ENCODE results near the gene RLBP1.

Gene RLBP1

DNA sequence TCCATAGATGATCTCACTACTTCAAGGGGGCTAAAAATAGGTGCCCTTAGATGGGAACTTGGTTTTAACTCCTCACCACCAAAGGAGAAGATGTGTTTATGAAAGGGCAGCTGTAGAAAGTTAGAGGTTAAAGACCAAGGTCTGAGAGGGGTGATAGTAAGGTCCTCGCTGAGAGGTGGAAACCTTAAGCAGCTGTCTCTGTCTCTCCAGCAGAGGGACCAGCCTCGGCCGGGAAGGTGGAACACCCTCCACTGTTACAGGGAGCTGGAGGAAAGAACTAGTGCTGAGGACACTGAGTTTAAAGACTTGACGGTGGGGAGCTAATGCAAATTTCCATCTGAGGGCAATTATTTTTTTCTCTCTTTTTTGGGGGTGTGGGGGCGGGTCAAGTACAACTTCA, 8.9 kb upstream of the RLBP1 start:
- TF ChIP-seq SPI1 (IDR thresholded peaks at IDR 0.05; ENCODE audit: low read depth, low read length) (no peak), POU2F2 (IDR thresholded peaks at IDR 0.05; ENCODE audit: low read depth, low read length) (no peak)
- DNase-seq (ENCODE audit: insufficient read length, low spot score): no peak
- no peak for FAIRE-seq

DNA sequence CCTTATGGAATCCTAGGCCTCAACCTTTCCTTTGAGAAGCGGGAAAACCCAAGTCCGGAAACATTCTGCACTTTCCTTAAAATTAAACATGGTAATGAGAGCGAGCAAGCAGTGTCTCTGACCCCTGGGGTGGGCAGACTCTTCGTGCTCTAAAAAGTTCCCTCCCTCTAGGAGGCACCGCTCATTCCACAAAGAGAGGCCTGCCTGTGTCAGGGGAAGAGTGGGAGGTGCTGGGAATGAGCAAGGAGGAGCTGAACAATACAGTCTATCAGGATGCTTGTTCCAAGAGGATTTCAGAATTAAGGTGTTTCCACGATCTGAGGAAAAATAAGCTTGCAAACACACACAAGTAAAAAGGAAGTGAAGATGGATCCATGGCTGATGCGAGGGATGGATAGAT, 6.0 kb upstream of the RLBP1 start:
- TF ChIP-seq POU2F2 (IDR thresholded peaks at IDR 0.05; ENCODE audit: low read depth, low read length): no peak
- TF ChIP-seq SPI1 (IDR thresholded peaks at IDR 0.05; ENCODE audit: low read depth, low read length): no peak
- no peak for TF ChIP-seq POLR2A (IDR thresholded peaks at IDR 0.05; ENCODE audit: low read depth, low read length)
- no peak for TF ChIP-seq TAF1 (IDR thresholded peaks at IDR 0.05; ENCODE audit: low read depth, low read length)
- no peak for TF ChIP-seq PAX5 (IDR thresholded peaks at IDR 0.05; ENCODE audit: insufficient read depth, low read length, severe bottlenecking)
- no peak for TF ChIP-seq POLR2AphosphoS5 (IDR thresholded peaks at IDR 0.05; ENCODE audit: low read depth, low read length)
- no peak for DNase-seq (ENCODE audit: insufficient read length, low spot score)
- no peak for FAIRE-seq

DNA sequence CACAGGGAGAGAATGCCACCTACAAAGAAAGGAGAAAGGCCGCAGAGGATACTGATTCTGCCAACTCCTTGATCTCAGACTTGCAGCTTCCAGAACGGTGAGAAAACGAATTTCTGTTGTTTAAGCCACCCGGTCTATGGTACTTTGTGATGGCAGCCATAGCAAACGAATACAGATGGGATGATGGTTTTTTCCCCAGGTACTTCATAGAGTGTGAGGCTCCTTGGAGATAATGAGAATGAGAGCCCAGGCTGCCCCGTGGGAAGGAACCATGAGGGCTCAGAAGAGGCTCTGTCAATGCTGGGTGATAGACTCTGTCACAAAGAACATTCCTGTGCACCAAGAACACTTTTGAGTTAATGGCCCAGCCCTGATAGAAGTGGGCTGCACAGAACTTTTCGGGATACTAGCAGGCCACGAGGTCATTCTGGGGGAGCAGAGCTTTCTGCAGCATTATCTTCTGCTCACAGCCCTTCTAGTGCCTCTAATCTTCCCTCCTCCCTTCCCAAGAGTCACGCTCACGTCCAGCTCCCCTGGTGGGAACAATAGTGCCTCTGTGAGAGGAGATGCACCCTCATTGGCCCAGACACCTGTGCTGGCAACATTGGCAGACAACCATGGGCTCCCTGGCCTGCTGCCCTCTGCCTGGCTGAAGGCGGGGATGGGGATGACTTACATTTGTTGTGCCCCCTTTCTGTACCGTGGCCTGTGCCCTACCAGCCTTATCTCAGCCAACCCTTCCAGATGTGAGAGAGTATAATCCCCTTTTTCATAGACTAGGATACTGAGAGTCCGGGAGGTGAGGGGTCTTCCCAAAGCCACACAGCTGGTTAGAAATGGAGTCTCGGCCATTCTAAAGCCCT, 5.2 kb upstream of the RLBP1 start:
- DNase-seq (ENCODE audit: insufficient read length, low spot score) (no peak), FAIRE-seq (no peak)
- TF ChIP-seq POLR2A (IDR thresholded peaks at IDR 0.05; ENCODE audit: low read depth, low read length): no peak
- TF ChIP-seq TAF1 (IDR thresholded peaks at IDR 0.05; ENCODE audit: low read depth, low read length): no peak
- TF ChIP-seq POLR2AphosphoS5 (IDR thresholded peaks at IDR 0.05; ENCODE audit: low read depth, low read length): no peak
- TF ChIP-seq POU2F2 (IDR thresholded peaks at IDR 0.05; ENCODE audit: low read depth, low read length): no peak
- no peak for TF ChIP-seq PAX5 (IDR thresholded peaks at IDR 0.05; ENCODE audit: insufficient read depth, low read length, severe bottlenecking)
- no peak for TF ChIP-seq SPI1 (IDR thresholded peaks at IDR 0.05; ENCODE audit: low read depth, low read length)

DNA sequence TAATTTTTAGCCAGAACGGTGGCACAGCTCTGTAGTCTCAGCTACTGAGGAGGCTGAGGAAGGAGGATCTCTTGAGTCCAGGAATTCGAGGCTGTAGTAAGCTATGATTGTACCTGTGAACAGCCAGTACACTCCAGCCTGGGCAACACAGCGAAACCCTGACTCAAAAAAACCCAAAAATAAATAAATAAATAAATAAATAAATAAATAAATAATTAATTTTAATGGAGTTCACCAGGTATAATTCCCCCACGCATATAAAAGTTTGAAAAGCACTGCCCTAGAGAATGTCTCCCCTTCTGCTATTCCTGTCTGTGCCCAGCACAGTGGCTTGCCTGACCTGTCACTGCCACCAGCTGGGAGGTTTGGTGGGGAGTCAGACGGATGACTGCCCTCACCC, 4.2 kb upstream of the RLBP1 start:
- DNase-seq (ENCODE audit: insufficient read length, low spot score) (no peak), FAIRE-seq (no peak)
- TF ChIP-seq POU2F2 (IDR thresholded peaks at IDR 0.05; ENCODE audit: low read depth, low read length) (no peak), POLR2A (IDR thresholded peaks at IDR 0.05; ENCODE audit: low read depth, low read length) (no peak), POLR2AphosphoS5 (IDR thresholded peaks at IDR 0.05; ENCODE audit: low read depth, low read length) (no peak), PAX5 (IDR thresholded peaks at IDR 0.05; ENCODE audit: insufficient read depth, low read length, severe bottlenecking) (no peak), TAF1 (IDR thresholded peaks at IDR 0.05; ENCODE audit: low read depth, low read length) (no peak), SPI1 (IDR thresholded peaks at IDR 0.05; ENCODE audit: low read depth, low read length) (no peak)

DNA sequence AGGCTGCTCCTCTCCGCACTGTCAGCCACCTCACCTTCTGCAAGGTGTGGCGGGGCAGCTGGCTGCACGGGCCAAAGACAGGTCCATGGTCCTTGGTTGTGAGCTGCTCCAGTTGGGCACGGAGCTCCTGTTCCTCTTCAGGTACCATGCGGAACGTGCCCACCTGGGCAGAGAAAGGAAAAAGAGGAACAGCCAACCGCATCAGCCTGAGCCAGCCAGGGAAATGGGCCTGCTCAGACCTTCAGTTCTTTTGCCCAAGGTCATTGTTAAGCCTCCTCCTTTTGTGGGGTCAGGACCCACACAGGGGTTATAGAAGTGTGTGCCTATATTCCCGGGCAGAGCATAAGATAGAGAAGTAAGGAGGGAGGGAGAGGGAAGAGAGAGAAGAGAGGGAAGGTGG, 2.8 kb downstream of the RLBP1 start:
- no peak for FAIRE-seq
- no peak for DNase-seq (ENCODE audit: insufficient read length, low spot score)
- TF ChIP-seq SPI1 (IDR thresholded peaks at IDR 0.05; ENCODE audit: low read depth, low read length): 0 out of 2 replicates have a peak, but pooled peaks have one; percentile 17
- no peak for TF ChIP-seq POU2F2 (IDR thresholded peaks at IDR 0.05; ENCODE audit: low read depth, low read length)

DNA sequence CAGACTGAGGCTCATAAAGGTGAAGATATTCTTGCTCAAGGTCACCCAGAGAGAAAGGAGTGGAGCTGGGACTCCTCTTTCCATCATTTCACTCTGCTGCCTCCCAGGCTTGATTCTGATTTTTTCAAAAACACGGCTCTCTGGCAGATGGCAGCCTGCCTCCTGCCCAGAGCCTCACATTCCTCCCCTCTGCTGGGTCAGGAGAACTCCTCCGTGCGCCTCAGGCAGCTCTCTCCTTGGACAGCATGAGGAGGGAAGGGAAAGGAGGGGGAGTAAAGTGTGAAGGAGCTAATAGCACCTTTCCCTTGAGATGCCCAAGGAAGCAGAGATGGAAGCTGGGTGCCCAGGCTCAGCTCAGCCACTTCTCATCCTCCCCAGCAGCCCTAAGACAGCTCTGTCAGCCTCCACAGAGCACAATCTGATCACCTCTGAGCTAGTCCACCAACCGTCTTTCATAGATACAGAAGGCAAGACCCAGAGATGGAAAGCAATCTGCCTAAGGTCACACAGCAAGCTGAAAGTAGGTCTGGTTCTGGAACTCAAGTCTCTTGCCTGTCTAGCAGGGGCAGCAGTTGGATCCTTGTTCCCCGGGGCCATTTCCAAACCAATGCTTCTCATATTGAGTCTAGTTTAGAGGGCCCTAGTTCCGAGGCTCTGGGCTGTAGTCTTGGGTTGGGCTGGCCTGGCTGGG, 3.5 kb downstream of the RLBP1 start:
- TF ChIP-seq PAX5 (IDR thresholded peaks at IDR 0.05; ENCODE audit: insufficient read depth, low read length, severe bottlenecking): no peak
- no peak for TF ChIP-seq SPI1 (IDR thresholded peaks at IDR 0.05; ENCODE audit: low read depth, low read length)
- TF ChIP-seq TAF1 (IDR thresholded peaks at IDR 0.05; ENCODE audit: low read depth, low read length): no peak
- TF ChIP-seq POU2F2 (IDR thresholded peaks at IDR 0.05; ENCODE audit: low read depth, low read length): no peak
- no peak for TF ChIP-seq POLR2A (IDR thresholded peaks at IDR 0.05; ENCODE audit: low read depth, low read length)
- TF ChIP-seq POLR2AphosphoS5 (IDR thresholded peaks at IDR 0.05; ENCODE audit: low read depth, low read length): no peak
- FAIRE-seq: no peak

DNA sequence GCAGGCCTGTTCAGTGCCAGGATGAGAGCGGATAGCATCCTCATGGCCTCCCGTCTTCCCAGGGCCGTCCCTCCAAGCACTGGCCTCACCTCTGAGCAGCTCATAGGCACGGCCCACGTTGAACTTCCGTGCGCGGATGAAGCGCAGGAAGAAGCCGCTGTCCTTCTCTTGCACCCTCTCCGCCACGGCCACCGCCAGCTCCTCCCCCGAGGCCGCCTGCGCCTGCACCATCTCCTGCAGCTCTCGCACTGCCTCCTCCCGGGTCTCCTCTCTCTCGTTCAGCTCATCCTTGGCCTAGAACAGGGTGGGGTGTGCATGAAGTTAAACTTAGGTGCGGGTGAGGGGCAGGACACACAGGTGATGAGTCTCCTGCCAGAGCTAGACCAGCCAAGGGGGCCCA, 4.3 kb downstream of the RLBP1 start:
- DNase-seq (ENCODE audit: insufficient read length, low spot score): no peak
- no peak for TF ChIP-seq POLR2A (IDR thresholded peaks at IDR 0.05; ENCODE audit: low read depth, low read length)
- TF ChIP-seq POU2F2 (IDR thresholded peaks at IDR 0.05; ENCODE audit: low read depth, low read length): no peak
- no peak for TF ChIP-seq POLR2AphosphoS5 (IDR thresholded peaks at IDR 0.05; ENCODE audit: low read depth, low read length)
- no peak for TF ChIP-seq SPI1 (IDR thresholded peaks at IDR 0.05; ENCODE audit: low read depth, low read length)
- FAIRE-seq: no peak

More for the DNA sequence above, 3.5 kb downstream of the RLBP1 start:
- no peak for DNase-seq (ENCODE audit: insufficient read length, low spot score)

DNA sequence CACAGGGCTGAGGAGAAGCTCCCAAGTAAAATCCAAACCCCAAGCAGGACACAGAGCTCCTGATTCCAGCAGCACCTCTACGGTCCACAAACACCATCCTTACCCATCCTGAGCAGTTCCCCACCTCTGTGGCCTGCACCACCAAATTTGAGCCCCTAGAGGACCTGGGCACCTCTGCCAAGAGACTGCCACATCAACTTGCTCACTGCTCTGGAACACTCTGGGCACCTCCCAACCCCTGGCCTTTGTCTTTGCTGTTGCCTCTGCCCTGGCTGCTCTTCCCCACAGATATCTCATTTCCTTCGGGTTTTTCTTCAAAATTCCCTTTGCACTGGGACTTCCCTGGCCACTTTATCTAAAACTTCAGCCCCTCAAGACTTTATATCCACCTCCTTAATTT, 5.8 kb downstream of the RLBP1 start:
- FAIRE-seq (no peak), DNase-seq (ENCODE audit: insufficient read length, low spot score) (no peak)
- no peak for TF ChIP-seq TAF1 (IDR thresholded peaks at IDR 0.05; ENCODE audit: low read depth, low read length)
- no peak for TF ChIP-seq POU2F2 (IDR thresholded peaks at IDR 0.05; ENCODE audit: low read depth, low read length)

DNA sequence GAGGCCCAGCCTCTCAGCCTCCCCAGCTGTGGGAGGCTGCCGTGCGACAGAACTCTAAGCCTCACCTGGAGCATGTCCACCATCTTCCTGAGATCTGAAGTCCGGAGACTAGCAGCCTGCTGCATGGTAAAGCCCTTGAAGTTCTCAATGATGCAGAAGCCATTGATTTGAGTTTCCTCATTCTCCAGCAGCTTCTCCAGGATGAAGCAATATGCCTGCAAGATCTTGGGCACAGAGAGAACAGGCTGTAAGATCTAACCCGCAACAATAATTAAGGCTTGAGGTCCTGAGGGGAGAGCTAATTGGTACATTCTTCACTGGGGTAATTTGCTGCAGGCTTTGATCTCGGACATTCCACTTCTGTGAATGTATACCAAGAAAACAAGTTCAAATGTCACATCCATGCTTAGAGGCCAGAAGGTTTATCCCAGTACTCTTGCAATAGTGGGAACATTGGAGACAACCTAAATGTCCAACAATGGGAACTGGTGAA, 9.7 kb downstream of the RLBP1 start:
- DNase-seq (ENCODE audit: insufficient read length, low spot score) (no peak), FAIRE-seq (no peak)
- TF ChIP-seq POLR2A (IDR thresholded peaks at IDR 0.05; ENCODE audit: low read depth, low read length) (no peak), SPI1 (IDR thresholded peaks at IDR 0.05; ENCODE audit: low read depth, low read length) (no peak), PAX5 (IDR thresholded peaks at IDR 0.05; ENCODE audit: insufficient read depth, low read length, severe bottlenecking) (no peak), POU2F2 (IDR thresholded peaks at IDR 0.05; ENCODE audit: low read depth, low read length) (no peak), POLR2AphosphoS5 (IDR thresholded peaks at IDR 0.05; ENCODE audit: low read depth, low read length) (no peak), TAF1 (IDR thresholded peaks at IDR 0.05; ENCODE audit: low read depth, low read length) (no peak)

DNA sequence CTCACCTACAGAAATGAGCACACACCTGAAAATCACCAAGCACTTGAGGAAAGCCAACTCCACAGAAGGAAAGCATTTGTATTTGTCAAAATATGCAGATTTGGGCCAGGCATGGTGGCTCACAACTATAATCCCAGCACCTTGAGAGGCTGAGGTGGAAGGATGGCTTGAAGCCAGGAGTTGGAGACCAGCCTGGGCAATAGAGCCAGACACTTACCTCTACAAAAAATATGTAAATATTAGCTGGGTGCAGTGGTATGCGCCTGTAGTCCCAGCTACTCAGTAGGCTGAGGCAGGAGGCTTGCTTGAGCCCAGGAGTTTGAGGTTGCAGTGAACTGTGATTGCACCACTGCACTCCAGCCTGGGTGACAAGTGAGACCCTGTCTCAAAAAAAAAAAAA, 12.3 kb downstream of the RLBP1 start:
- TF ChIP-seq PAX5 (IDR thresholded peaks at IDR 0.05; ENCODE audit: insufficient read depth, low read length, severe bottlenecking) (no peak), POLR2AphosphoS5 (IDR thresholded peaks at IDR 0.05; ENCODE audit: low read depth, low read length) (no peak), TAF1 (IDR thresholded peaks at IDR 0.05; ENCODE audit: low read depth, low read length) (no peak), POU2F2 (IDR thresholded peaks at IDR 0.05; ENCODE audit: low read depth, low read length) (no peak), POLR2A (IDR thresholded peaks at IDR 0.05; ENCODE audit: low read depth, low read length) (no peak), SPI1 (IDR thresholded peaks at IDR 0.05; ENCODE audit: low read depth, low read length) (no peak)
- FAIRE-seq (no peak), DNase-seq (ENCODE audit: insufficient read length, low spot score) (no peak)

All from GM12891 (cell line).